Prostate gland (tissue), 2 donors: ENCODE results near the gene LFNG. TPM values are rescaled to one million over a fixed set of nuclear protein-coding genes. Genes with fewer than 3 reads are reported as not detected.

Experiments used
- DNase-seq: peaks from one replicate; pipeline ENCODE4 v3.0.0-alpha.2; 2019; ENCODE audit warnings: low spot score
- H3K27ac ChIP-seq, 2 donors: fragments of 200-600 bp; sonication (generic); 2 replicates each; pipeline ENCODE4 v1.5.1; 2017 to 2019
- H3K27me3 ChIP-seq: fragments of 200-600 bp; sonication (generic); replicated peaks from 2 replicates; pipeline ENCODE4 v1.5.1; 2019; ENCODE audit not compliant: insufficient read depth
- H3K36me3 ChIP-seq, 2 donors: fragments of 200-600 bp; sonication (generic); 1 replicate in 1 of 2; 2 replicates in 1 of 2; pipeline versions ENCODE4 v1.5.1 to v1.8.1; 2017 to 2019
- H3K4me1 ChIP-seq: fragments of 200-600 bp; sonication (generic); replicated peaks from 2 replicates; pipeline ENCODE4 v1.5.1; 2019
- H3K4me3 ChIP-seq, 2 donors: fragments of 200-600 bp; sonication (generic); 2 replicates each; pipeline ENCODE4 v1.5.1; 2017 to 2019
- H3K9me3 ChIP-seq: fragments of 200-600 bp; sonication (generic); 2 replicates; pipeline ENCODE4 v1.5.1; 2017
- POLR2A ChIP-seq: fragments of 450-650 bp; IDR thresholded peaks from one replicate; pipeline ENCODE4 v1.6.1; 2016; ENCODE audit warnings: antibody characterized with exemption, mild to moderate bottlenecking
- POLR2AphosphoS5 ChIP-seq: sonication (generic); formaldehyde crosslinking; IDR thresholded peaks from one replicate; pipeline ENCODE4 v1.6.1; 2017; ENCODE audit warnings: antibody characterized with exemption
- WGBS: methylation state at CpG from one replicate; pipeline ENCODE4 v1.1.5; 2018; 5-methylcytosine and 5-hydroxymethylcytosine counted together
- intact Hi-C: fragments of 100-400 bp; cut with DNase I; formaldehyde crosslinking; loops from one replicate; pipeline ENCODE4 v1.14.2; 2022
- total RNA-seq, 2 donors: library from RNA; depleted of rRNA; stranded (reverse); fragments of >200 nt; gene quantifications; one replicate each; pipeline ENCODE4 v1.1.0, GENCODE V29; 2016
- TF ChIP-seq, protein P1 (sequence below), 4 experiments: fragments of 200-600 bp in 2 of 4; fragments of 450-650 bp in 2 of 4; sonication (generic) in 2 of 4; IDR thresholded peaks; 1 replicate in 3 of 4; 2 replicates in 1 of 4; pipeline ENCODE4 v1.5.1; 2016 to 2019; ENCODE audit warnings: antibody characterized with exemption in 4 of 4, mild to moderate bottlenecking in 2 of 4, moderate library complexity in 2 of 4

LFNG gene
- total RNA-seq, 2 donors from 2014 or later, result 45.6 to 51.7 TPM

DNA sequence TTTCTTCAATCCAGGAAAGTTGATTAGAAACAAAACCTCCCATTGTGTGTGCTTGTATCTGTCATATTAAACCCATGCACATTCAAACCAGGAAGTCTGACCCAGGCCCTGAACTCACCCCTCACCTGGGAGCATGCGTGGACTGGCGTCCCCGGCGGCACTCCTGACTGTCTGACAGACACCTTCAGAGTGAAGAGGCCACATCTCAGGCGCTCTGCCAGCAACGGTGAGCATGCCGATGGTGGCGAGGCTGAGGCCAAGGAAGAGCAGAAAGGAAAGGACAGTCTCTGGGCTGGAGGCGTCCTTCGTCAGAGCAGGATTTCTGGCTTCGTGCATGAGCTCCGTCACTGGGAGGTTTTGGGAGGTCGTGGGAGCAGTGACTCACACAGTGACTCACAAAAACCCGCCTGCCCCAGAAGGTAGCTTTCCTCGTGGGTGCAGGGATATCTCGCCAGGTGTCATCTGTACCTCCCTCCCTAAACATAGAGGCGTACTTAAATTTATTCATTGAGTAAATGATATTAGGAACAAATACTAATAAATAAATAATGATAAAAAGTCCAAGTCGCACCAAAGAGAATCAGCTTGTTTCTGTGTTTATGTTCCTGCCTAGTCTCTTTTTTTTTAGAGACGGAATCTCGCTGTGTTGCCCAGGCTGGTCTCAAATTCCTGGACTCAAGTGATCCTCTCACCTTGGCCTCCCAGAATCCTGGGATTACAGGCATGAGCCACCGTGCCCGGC is 52.7 kb downstream of the LFNG start:
- TF ChIP-seq POLR2A (no peak), POLR2AphosphoS5 (no peak)
- intact Hi-C loops, result loop anchor here (10.0 kb wide), 1 partner anchor 283 kb away; no protein-coding TSS in a partner anchor
- 64% methylated on average over 22 of the region's 22 CpGs for WGBS
- Histone ChIP-seq H3K36me3 (peaks cover 0 to 8% of the 10 kb centered on the region in 2 donors), H3K27me3 (no peaks in the 10 kb centered on the region), H3K9me3 (no peaks in the 10 kb centered on the region), H3K4me3 (no peak overlapping the region), H3K27ac (no peak overlapping the region), H3K4me1 (no peaks in the 10 kb centered on the region)
- DNase-seq, result no peak

DNA sequence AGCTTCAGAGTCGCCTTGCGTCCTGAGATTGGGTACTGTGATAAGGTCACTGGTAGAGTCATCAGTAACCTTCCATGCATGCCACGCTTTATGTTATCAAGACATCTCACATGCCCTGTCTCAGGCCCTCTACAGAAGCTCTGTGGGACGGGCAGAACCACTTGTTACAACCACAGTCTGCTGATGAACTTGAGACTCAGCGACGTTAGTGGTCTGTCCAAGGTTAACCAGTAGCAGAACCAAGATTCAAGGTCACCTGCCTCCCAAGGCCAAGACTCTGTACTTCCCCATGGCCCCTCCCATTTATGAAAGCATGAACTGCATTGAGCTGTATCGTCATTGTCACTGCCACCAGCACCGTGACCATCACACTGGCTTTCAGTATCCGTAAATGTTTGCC is 54.2 kb downstream of the LFNG start:
- peaks cover 0 to 8% of the 10 kb centered on the region in 2 donors for H3K36me3 ChIP-seq

DNA sequence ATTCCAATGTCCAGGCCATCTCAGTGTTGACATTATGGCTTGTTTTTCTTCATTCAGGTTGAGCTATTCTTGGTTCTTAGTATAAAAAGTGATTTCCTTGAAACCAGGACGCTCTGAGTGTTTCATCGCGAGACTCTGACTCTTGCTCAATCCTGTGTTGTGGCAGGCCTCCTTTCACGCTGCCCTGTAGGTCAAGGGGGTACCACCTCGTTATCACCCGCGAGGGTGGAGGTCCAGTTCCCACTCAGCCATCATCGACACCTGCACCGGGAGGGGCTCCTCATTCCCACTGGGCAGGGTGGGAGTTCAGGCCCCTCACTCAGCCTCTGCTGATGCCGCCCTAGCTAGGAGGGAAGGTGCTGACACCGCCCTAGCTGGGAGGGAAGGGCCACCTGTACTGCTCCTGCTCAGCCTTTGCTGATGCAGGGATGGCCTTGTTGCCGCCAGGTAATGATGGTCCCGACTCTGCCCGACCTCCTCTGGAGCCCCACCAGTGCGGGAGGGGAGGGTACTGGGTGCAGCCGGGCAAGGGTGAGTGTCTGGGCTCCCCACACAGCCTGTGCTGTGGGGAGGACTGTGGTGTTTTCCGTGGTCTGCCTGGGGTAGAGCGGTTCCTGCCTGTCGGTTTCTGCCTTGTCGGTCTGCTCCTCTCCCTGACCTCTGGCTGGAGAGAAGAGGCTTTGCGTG is 55.6 kb downstream of the LFNG start:
- H3K4me3 ChIP-seq, result no peak overlapping the region
- TF ChIP-seq POLR2AphosphoS5, result no peak
- TF ChIP-seq, protein P1, sequence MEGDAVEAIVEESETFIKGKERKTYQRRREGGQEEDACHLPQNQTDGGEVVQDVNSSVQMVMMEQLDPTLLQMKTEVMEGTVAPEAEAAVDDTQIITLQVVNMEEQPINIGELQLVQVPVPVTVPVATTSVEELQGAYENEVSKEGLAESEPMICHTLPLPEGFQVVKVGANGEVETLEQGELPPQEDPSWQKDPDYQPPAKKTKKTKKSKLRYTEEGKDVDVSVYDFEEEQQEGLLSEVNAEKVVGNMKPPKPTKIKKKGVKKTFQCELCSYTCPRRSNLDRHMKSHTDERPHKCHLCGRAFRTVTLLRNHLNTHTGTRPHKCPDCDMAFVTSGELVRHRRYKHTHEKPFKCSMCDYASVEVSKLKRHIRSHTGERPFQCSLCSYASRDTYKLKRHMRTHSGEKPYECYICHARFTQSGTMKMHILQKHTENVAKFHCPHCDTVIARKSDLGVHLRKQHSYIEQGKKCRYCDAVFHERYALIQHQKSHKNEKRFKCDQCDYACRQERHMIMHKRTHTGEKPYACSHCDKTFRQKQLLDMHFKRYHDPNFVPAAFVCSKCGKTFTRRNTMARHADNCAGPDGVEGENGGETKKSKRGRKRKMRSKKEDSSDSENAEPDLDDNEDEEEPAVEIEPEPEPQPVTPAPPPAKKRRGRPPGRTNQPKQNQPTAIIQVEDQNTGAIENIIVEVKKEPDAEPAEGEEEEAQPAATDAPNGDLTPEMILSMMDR (IDR thresholded peaks at IDR 0.05), result no peak
- no peak for TF ChIP-seq POLR2A
- intact Hi-C loops, result loop anchor here (10.0 kb wide), 1 partner anchor 280 kb away; no protein-coding TSS in a partner anchor
- H3K4me1 ChIP-seq, result no peaks in the 10 kb centered on the region
- peaks cover 0 to 8% of the 10 kb centered on the region in 2 donors for H3K36me3 ChIP-seq
- no peak overlapping the region for H3K27ac ChIP-seq
- WGBS, result 87% methylated on average over 21 of the region's 21 CpGs
- H3K27me3 ChIP-seq, result no peaks in the 10 kb centered on the region
- DNase-seq, result no peak
- no peaks in the 10 kb centered on the region for H3K9me3 ChIP-seq

More for the DNA sequence above, 54.2 kb downstream of the LFNG start:
- intact Hi-C loops, result loop anchor here (10.0 kb wide), 1 partner anchor 281 kb away; no protein-coding TSS in a partner anchor
- no peak for DNase-seq
- no peak overlapping the region for H3K4me3 ChIP-seq
- H3K27ac ChIP-seq, result no peak overlapping the region
- WGBS, result 89% methylated on average over 9 of the region's 9 CpGs
- H3K27me3 ChIP-seq, result no peaks in the 10 kb centered on the region
- TF ChIP-seq POLR2AphosphoS5 (no peak), POLR2A (no peak)
- TF ChIP-seq, protein P1 (IDR thresholded peaks at IDR 0.05), result no peak
- no peaks in the 10 kb centered on the region for H3K4me1 ChIP-seq
- no peaks in the 10 kb centered on the region for H3K9me3 ChIP-seq

DNA sequence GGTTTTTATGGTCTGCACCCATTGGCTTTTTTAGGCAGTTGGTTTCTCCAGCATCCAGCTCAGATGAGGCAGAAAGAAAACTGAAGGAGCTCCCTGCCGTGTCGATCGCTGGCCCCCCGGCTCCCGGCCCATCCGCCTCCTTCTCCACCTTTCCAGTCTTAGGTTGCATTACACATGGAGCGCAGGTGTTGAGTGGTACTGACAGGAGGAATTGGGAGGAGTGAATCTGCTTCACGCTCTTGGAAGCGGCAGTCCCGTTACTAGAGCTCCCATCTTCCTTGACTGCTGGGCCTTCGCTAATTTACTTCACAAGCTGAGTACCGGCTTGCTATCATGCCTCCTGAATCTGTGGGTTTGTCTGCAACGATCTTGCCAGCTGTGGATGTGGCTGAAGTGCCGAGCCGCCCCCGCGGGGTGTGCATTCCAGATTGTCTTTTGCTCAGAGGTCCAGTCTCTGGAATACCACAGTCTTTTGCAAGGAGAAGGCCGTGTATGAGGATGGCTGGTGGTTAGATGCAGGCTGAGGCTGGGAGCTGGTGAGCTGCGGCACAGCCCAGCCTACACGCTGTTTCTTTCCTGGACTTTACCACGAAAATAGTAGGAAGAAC is 56.3 kb downstream of the LFNG start:
- no peak for DNase-seq
- Histone ChIP-seq H3K4me3 (no peak overlapping the region), H3K27ac (no peak overlapping the region), H3K9me3 (no peaks in the 10 kb centered on the region), H3K4me1 (no peaks in the 10 kb centered on the region), H3K36me3 (peaks cover 0 to 8% of the 10 kb centered on the region in 2 donors), H3K27me3 (no peaks in the 10 kb centered on the region)
- intact Hi-C loops, result loop anchor here (10.0 kb wide), 1 partner anchor 279 kb away; no protein-coding TSS in a partner anchor
- 87% methylated on average over 21 of the region's 21 CpGs for WGBS
- TF ChIP-seq, protein P1 (IDR thresholded peaks at IDR 0.05), result no peak
- TF ChIP-seq POLR2A (no peak), POLR2AphosphoS5 (no peak)

DNA sequence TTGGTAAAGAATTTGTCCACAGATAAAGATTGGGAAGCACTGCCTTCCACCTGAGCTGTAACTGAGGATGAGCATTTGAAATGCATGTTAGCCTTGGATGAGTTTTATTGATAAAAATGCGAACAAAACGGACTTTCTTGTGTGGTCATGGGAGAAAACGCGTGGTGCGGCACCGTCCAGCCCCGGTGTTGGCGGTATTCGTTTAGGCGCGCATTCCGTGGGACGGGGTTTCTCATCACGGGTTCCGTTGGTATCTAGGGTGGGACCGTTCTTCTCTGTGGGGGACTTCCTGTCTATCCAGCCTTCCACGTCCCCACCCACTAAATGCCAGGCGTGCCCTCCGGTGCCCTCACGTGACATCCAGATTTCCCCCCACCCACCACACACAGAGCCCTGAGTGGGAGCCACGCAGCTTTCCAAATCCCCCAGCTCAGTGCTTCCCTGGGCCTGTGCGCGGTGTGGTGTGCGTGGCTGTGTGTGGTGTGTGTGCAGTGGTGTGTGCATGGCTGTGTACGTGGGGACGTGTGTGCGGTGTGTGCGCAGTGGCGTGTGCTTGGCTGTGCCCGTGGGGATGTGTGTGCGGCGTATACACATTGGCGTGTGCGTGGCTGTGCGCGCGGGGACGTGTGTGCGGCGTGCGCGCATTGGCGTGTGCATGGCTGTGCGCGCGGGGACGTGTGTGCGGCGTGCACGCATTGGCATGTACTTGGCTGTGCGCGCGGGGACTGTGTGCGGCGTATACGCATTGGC is 57.3 kb downstream of the LFNG start:
- H3K27ac ChIP-seq, result no peak overlapping the region
- no peaks in the 10 kb centered on the region for H3K9me3 ChIP-seq
- TF ChIP-seq POLR2AphosphoS5 (no peak), POLR2A (no peak)
- TF ChIP-seq, protein P1 (IDR thresholded peaks at IDR 0.05), result no peak
- 91% methylated on average over 56 of the region's 56 CpGs for WGBS
- peaks cover 0 to 8% of the 10 kb centered on the region in 2 donors for H3K36me3 ChIP-seq
- intact Hi-C loops, result loop anchor here (10.0 kb wide), 1 partner anchor 278 kb away; no protein-coding TSS in a partner anchor
- no peaks in the 10 kb centered on the region for H3K27me3 ChIP-seq
- H3K4me3 ChIP-seq, result no peak overlapping the region
- DNase-seq, result no peak
- H3K4me1 ChIP-seq, result no peaks in the 10 kb centered on the region
